ENCODE results near the gene CHD5.
A peak's percentile ranks its signal among the peaks of the same experiment; 100 is the strongest.

CHD5 gene

DNA sequence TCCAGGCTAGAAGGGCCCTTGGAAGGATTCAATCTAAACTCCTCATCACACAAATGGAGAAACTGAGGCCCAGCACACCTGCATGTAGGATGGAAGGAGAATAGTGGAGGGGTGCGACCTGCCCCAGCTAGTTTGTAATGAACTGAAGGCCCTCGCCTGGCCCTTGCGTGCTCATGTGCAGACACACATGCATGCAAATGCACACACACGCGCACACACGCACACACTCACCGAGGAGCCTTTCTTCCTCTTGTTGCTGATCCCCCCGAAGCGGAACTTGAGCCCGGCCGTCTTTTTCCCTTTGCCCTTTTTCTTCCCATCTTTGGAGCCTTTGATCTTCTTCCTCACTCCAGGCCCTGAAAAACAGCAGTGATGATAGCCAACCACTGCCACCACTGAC, 27.9 kb downstream of the CHD5 start:
- DNase-seq: no peak

DNA sequence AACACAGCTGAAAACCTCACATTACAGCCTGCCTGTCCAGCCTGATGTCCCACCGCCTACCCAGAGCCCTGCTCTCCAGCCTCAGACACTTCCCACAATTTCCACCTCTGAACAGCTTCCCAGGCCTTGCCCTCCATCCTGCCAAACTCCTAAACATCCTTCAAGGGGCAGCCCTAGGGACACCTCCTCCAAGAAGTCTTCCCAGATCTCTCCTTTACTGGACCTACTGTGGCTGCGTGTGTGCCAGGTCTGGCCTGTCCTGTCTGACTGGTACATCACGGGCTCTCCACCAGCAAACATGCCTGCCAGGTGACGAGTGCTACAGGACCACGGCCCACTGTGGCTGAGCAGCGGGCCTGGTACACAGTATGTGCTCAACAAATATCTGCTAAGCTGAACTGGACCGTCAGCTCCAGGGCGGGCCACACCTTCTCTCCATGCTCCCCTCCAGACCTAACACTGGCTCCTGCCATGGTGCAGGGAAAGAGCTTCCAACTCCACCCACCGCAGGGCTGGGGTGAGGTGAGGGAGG, 28.8 kb downstream of the CHD5 start:
- DNase-seq: no peak

DNA sequence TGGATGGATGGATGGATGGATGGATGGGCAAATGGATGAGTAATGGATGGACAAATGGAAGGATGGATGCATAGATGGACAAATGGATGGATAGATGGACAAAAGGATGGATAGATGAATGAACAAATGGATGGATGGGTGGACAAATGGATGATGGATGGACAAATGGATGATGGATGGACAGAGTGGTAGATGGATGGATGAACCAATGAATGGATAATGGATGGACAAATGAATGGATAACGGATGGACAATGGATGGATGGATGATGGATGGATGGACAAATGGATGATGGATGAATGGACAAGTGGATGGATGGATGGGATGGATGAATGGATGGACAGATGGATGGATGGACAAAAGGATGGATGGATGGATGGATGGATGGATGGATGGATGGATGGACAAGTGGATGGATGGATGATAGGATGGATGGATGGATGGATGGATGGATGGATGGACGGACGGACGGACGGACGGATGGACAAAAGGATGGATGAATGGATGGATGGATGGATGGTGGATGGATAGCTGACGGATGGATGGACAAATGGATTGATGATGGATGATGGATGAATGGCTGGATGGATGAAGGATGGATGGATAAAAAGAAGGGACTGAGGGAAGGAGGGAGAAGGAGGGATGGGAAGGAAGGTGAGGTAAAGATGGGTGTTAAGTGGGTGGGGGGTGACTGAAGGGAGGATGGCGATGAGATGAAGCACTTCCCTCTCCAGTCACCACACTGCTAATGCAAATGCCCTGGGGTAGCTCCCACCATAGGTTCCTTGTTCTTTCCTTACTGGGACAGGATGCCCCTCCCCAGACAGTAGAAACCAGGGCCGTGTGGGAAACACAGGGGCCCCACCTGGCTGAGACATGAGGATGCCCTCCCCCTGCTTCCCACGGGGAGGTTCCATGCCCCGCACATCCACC, 29.8 kb downstream of the CHD5 start:
- DNase-seq: no peak

DNA sequence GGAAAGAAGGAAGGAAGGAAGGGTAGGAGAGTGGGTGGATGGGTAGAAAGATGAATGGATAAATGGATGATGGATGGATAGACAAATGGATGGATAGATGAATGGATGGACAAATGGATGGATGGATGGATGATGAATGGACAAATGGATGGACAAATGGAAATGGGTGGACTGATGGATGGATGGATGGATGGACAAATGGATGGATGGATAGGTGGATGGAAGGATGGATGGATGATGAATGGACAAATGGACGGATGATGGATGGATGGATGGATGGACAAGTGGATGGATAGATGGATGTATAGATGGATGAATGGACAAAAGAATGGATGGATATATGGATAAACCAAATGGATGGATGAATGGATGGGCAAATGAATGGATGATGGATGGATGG, 30.5 kb downstream of the CHD5 start:
- DNase-seq: no peak

DNA sequence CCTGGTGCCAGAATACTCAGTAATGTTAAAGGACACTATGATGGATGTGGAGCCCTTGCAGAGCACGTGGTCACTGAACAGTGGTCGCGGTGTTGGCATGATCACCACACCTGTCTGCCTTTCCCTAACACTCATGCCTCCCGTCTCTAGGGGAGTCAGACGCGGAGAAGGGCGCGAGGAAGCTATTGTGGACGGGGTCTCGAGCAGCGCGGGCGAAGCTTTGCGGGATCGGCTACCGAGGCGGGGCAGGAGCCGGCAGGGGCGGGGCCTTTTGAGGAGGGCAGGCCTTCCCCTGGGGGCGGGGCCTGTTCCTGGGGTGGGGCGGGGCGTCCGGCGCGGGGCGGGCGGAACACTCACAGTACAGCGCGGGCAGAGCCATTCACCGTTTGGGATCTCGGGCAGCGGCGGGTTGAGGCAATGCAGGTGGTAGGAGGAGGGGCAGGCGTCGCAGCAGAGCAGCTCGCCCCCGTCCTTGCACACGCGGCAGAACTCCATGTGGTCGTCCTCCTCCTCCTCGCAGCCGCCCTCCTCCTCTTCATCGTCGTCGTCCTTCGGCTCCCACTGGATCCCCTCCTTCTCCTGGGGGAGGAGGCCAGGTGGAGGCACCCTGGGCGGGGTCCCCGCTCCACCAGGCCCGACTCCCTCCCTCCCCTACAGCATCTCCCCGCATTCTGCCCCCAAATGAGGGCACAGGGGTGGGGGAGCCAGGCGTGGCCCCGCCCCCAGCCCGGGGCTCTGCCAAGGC, 31.5 kb downstream of the CHD5 start:
- DNase-seq: peak; percentile 35 to 56

DNA sequence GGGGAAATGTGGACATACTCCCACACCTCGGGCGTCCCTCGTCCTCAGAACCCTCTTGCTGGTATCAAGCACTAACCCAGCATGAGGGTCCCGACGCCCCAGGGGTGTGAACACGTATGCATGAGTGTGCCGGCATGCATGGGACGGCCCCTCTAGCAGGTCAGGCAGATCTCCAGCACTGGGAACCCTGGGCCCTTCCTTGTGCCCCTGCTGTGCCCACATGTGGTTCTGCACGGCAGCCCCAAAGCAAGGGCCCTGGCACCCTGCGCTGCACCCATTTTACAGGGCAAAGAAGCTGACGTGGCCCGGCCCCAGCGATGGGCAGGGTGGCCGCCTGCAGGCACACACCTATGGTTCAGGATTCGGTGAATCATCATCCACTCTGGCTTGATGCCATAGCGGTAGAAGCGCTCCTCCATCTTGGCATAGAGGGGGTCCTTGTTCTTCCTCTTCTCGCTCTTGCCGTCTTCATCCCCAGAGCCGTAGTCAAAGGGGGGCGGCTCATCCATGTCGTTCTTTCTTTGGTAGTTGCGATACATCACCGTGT, 34.2 kb downstream of the CHD5 start:
- DNase-seq: no peak

DNA sequence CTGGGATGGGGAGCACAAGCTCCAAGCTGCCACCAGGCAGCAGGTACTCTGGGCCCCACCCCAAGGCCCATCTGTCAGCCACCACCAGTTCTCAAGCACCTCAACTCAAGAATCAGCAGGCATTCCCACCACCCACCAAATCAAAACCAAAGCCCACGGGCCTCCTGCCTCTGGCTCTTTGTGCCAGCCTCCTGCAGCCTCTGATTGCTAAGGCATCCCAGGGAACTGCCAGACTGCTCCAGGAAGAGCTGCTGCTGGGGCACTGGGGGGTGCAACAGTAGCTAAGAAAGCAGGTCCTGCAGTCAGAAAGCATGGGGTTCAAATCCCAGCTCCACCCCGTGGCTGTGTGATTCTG, 34.7 kb downstream of the CHD5 start:
- no peak for DNase-seq

DNA sequence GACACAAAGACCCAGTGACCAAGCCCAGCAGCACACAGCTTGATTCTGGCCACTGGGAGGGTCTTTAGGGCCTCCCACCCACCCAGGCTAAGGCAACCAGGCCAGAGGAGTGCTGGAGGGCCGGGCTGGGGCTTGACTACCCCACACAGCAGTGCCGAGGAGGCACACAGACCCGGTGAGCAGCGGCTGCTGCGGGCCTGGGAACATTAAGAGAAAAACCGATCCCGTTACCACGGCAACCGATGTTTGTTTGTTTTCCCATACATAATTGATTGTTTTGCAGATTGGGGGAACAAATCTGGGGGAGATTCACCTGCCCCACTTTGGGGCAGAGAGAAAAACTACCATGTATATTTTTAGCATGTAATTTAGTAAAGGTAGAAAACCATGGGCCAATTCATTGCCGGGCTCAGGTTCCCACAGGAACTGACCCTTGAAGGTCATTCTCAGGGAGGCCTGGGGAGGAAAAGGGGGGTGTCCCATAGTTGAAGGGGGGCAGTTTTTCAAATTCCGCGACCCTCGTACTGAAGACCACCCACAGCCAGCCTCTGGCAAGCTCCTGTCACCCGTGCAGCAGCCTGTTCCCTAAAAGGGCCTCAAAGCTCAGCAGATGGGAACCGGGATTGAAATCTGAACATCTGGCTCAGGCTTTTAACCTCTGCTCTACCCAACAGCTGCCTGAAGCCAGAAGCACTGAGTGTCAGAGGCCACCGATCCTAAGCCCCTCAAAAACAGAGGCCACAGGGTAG, 35.3 kb downstream of the CHD5 start:
- DNase-seq: no peak

DNA sequence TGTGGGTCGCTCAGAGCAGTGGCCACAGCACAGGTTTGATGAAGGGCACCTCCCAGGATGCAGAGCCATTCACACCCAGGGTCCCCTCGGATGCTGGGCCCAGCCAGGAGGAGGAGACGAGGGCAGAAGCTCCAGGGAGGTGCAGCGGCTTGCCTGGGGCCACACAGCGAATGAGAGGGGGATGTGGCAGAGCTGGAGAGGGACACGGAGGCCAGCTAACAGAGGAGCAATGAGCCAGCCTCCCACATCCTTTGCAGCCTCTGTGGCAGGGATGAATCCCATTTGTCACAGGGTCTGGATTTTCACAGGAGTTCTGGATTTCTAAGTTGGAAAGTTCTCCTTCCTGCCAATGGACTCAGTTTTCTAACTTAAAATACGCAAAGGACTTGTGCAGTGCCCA, 35.9 kb downstream of the CHD5 start:
- no peak for DNase-seq

DNA sequence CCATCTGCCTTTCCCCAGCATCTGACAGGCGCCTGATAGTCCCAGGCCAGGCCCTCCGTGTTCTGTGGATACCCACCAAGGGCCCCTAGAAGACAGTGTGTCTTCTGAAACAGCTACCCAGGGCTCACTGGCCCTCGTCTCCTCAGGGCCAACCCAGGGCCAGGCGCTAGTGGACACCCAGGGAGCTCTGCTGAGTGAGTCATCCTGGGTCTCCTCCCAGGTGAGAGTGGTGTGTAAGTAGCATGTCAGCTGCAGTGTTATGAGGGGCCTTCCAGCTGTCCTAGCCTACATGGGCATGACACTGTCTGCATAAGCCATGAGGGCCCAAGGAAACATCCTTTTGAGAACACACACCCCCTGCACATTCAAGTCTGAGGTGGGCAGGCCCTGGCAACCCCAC, 36.7 kb downstream of the CHD5 start:
- no peak for DNase-seq

DNA sequence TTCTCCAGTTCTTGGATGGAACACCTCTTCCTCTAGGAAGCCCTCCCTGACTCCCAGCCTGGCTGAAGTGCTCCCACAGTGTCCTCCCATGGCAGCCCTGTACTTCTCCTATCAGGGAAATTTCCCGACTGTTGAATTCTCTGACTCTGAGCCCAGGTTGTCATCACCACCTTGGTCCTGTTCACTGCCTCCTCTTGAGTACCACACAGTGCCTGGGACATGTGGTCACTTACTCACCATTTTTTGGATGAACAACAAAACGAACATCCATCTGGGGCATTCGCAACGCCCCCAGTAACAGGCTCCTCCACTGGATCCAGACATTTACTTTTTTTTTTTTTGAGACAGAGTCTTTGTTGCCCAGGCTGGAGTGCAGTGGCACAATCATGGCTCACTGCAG, 37.4 kb downstream of the CHD5 start:
- no peak for DNase-seq

DNA sequence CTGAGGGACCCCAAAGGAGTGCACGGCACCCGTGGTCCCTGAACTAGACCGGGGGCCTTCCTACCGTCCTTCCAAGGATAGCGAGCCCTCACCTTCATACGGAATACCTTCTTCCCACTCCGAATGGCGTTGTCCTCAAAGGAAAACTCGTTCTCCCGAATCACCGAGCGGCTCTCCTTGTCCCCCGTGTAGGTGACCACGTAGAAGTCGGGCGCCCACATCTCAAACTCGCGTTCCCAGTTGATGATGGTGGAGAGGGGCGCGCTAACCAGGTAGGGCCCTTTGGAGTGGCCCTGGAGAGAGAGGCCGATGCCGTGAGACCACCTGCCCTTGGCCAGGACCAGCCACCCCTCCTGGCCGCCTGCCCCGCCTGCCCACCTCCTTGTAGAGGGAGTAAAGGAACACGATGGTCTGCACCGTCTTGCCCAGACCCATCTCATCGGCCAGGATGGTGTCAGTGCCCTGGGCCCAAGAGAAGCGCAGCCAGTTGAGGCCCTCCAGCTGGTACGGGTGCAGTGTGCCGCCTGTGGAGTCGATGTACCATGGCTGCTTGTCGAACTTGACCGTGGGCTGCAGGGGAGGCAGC, 38.0 kb downstream of the CHD5 start:
- DNase-seq: no peak

DNA sequence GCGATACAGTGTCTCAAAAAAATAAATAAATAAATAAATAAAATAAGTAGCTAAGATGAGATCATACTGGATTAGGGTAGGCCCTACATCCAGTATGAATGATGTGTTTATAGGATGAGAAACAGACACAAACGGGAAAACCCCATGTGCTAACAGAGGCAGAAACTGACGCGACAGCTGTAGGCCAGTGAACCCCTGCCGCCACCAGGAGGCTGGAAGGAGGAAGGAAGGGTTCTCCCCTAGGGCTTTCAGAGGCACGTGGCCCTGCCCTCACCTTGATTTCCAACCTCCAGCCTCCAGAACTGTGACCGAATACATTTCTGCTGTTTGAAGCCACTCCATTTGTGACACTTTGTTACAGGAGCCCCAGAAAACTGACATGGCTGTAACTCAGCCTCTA, 38.5 kb downstream of the CHD5 start:
- DNase-seq: no peak

DNA sequence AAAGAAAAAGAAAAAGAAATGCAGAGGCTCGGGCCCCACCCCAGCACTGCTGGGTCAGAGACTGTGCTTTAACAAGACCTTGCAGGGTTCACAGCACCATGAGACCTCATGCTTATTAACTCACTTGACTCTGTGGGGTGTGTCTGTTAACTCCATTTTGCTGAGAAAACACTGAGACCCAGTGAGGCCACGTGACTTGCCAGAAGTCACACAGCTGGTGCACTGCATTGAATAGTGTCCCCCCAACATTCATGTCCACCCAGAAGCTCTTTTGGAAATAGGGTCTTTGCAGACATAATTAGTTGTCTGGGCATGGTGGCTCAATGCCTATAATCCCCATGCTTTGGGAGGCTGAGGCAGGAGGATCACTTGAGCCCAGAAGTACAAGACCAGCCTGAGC, 39.7 kb downstream of the CHD5 start:
- no peak for DNase-seq

DNA sequence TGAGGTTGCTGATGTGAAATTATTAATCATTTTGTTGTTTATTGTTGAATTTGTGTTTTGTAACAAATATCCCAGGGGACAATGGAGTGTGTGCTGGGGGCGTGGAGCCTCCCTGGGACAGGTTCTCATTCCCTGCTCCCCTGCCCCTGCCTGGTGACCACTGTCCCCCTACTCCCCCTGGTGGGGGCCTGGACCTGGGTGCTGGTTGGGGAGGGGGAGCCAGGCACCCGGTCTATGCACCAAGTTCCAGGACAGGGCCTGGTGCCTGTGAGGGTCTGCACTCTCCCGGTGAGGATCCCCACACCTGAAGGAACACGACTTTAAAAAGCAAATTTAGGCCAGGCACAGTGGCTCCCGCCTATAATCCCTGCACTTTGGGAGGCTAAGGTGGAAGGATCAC, 42.4 kb downstream of the CHD5 start:
- DNase-seq: no peak

DNA sequence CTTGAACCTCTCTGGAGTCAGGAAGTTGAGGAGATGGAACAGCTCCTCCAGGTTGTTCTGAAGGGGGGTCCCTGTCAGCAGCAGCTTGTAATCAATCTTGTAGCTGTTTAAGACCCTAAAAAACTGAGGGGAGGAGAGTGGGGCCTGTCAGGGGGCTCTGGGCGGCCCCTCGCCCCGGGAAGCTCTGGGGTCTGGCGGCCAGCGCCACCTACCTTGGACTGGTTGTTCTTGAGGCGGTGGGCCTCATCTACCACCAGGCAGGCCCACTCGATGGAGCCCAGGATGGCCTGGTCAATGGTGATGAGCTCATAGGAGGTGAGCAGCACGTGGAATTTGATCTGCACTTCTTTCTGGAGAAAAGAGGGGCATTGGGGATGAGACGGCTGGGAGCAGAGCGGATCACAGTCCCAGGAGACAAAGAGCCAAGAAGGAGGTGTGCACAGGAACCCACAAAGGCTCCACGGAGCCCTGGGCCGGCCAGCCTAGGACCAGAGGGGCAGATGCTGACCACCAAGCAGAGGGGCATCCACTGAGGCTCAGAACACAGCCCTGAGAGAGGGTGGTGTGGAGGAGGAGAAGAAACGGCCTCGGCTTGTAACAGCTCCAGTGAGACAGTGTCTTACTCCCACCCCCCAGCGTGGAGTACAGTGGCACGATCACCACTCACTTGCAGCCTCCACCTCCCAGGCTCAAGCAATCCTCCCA, 43.5 kb downstream of the CHD5 start:
- no peak for DNase-seq

DNA sequence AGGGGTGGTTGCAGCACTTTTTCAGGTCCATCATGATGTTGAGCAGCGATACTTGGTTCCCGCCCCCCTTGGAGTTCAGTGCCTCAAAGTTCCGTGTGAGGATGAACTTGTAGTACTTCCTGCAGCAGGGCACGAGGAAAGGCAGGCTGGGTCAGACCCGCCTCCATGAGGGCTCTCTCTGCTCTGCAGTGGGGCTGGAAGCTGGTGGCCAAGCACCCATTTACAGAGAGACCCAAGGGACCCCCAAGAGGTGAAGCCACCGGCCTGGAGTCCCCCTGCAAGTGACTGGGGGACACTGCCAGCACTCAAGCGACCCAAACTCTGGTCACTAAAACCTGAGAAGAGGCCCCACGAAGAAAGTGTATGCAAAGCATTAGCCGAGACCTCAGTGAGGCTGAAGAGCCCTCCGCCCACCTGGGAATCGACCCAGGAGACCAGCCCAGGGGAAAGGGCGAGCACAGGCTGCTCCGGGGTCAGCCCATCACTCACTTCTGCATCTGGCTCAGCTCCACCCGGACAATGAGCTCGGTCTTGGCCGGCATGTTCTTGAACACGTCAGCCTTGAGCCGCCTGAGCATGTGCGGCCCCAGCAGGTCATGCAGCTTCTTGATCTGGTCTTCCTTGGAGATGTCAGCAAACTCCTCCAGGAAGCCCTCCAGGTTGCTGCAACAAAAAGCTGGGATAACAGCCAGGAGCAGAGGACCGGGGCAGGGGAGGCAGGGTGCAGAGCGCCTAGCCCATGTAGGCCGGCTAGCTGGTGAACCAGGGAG, 45.2 kb downstream of the CHD5 start:
- no peak for DNase-seq

DNA sequence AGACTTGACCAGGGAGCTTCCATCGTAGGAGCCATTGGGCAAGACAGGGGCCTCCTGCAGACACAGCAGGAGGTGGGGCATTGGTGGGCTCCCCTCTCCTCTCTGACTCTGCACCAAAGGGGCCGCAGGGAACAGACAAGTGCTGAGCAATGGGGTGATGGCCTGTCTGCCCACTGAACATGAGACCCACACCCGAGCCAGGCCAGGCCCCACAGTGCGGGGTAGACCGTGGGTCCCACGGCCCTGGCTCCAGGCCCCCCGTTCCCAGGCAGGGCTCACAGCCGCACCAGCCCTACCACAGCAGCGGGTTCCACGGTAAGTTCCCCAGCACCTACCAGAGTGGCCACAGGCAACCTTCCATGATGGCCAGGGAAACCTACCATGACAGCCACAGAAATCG, 45.9 kb downstream of the CHD5 start:
- DNase-seq: no peak

DNA sequence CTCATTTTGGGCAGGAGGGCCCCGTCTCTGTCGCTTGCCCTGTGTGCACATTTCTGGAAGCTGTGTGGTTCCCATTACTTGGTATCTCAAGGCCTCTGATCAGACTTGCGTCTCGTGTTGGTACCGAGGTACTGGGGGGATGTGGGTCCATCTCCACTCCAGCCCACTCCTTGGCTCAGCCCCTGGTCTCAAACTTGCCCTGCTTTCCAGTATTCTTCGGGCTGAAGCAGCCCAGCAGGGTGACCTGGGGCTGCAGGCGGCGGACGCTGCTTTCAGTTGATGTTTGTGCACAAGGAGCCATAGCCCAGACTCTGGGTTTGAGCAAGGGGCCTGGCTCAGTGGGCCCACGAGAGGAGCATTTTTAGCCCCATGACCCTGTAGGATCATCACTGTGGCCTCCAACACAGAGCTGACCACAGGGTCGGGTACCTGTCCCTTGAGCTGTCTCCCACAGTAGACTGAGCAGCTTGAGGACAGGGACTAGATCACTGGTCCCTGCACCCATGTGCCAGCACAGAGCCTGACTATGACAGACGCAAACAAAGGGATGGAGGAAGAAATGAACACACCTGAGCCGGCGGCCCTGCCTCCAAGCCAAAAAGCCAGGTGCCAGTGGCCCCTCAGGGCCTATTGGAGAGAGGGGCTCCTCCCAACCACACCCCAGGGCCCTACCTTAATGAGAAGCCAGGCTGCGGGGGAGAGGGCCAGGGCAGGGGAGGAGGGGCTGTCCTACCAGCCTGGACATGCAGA, 46.8 kb downstream of the CHD5 start:
- DNase-seq: no peak

DNA sequence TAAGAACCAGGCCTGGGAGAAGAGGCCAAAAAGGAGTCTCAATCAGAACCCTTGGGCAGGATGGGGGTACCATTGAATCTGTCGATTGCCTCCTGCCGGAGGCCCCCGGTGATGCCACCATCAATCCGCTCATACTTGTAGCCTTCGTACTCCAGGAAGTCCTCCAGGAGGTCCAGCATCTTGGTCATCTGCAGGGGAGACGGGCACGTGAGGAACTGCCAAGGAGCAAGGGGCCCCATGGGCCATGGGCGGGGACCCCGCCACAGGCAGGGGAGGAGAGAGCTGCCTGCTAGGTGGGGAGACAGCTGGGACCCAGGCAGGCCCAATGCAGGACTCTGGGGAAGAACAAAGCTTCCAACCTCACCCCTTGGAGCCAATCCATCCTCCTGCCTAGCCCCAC, 48.6 kb downstream of the CHD5 start:
- DNase-seq: no peak

All from inflammatory macrophage (primary cell).